Measurements from ENCODE around the gene NAPSA.

DNA sequence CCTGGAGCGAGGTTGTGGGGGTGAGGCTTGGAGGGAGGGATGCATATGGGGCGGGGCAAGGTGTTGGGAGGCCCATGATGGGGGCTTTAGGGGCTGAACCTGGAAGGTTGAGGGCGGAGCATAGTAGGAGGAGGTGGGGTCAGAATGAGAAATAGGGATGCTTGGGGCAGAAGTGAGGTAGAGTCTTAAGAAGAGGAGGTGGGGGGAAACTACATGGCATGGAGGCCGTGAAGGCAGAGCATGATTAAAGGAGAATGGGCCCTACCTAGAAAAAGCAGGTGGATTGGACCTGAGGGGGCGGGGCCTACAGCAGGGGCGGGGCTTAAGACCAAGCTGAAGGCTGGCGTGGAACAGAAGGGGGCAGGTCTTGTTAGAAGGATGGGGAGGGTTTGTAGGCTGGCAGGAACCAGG lies 11.6 kb upstream of the NAPSA start:
- TF ChIP-seq, protein P1, sequence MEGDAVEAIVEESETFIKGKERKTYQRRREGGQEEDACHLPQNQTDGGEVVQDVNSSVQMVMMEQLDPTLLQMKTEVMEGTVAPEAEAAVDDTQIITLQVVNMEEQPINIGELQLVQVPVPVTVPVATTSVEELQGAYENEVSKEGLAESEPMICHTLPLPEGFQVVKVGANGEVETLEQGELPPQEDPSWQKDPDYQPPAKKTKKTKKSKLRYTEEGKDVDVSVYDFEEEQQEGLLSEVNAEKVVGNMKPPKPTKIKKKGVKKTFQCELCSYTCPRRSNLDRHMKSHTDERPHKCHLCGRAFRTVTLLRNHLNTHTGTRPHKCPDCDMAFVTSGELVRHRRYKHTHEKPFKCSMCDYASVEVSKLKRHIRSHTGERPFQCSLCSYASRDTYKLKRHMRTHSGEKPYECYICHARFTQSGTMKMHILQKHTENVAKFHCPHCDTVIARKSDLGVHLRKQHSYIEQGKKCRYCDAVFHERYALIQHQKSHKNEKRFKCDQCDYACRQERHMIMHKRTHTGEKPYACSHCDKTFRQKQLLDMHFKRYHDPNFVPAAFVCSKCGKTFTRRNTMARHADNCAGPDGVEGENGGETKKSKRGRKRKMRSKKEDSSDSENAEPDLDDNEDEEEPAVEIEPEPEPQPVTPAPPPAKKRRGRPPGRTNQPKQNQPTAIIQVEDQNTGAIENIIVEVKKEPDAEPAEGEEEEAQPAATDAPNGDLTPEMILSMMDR (IDR thresholded peaks at IDR 0.05; ENCODE audit: low read depth, low read length), result no peak
- no peak for TF ChIP-seq EZH2phosphoT487 (IDR thresholded peaks at IDR 0.05; ENCODE audit: low read depth)
